Measurements from ENCODE around the gene OTUD7B.

OTUD7B gene

DNA sequence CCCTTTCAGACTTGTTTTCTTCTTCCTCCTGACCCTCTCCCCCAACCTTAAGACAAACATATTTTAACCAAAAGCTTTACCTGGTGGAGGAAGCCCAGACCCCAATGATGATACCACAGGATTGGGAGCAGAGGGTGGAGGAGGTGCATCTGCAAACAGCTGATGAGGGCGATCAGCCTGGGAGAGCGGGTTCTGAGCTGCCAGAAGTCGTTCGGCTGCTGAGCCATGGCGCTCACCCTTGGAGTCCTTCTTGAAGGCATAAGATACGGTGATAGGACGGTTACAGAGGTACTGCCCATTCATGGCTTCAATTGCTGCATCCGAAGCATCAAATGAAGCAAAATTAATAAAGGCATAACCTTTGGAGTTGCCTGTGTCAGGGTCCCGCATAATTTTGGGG, 84.2 kb downstream of the OTUD7B start:
- CTCF ChIA-PET: no interaction called here
- POLR2A ChIA-PET: no interaction called here
- H3K4me3 ChIP-seq (ENCODE audit: low read depth, low read length): peak overlapping the region; percentile 99
- TF ChIP-seq, protein P1, sequence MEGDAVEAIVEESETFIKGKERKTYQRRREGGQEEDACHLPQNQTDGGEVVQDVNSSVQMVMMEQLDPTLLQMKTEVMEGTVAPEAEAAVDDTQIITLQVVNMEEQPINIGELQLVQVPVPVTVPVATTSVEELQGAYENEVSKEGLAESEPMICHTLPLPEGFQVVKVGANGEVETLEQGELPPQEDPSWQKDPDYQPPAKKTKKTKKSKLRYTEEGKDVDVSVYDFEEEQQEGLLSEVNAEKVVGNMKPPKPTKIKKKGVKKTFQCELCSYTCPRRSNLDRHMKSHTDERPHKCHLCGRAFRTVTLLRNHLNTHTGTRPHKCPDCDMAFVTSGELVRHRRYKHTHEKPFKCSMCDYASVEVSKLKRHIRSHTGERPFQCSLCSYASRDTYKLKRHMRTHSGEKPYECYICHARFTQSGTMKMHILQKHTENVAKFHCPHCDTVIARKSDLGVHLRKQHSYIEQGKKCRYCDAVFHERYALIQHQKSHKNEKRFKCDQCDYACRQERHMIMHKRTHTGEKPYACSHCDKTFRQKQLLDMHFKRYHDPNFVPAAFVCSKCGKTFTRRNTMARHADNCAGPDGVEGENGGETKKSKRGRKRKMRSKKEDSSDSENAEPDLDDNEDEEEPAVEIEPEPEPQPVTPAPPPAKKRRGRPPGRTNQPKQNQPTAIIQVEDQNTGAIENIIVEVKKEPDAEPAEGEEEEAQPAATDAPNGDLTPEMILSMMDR (IDR thresholded peaks at IDR 0.05; ENCODE audit: insufficient read depth, low read length, missing control alignments): no peak
- DNase-seq (ENCODE audit: low read depth, low spot score): no peak

DNA sequence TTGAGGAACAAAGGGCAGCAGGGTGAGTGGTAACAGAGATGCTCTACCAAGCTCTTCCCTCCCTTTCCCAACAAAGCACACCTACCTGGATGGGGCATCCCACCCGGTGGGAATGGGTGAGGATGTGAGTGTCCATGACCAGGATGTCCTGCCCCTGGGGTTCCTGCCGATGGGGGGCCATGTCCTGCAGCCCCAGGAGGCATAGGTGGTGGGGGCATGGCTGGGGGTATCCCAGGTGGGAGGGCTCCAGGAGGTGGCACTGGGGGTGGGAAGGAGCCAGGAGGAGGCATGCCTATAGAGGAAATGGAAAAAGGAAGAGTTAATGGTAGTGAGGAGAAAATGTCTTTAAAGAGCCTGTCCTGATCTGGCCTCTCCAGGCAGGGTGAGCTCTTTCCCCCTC, 84.8 kb downstream of the OTUD7B start:
- DNase-seq (ENCODE audit: low read depth, low spot score): no peak
- TF ChIP-seq, protein P1 (IDR thresholded peaks at IDR 0.05; ENCODE audit: insufficient read depth, low read length, missing control alignments): no peak
- ChIA-PET POLR2A (no interaction called here), CTCF (interaction anchor here (1.0 to 1.4 kb wide), 2 partner anchors 14 to 38 kb away, joined by 3 to 4 read pairs; a partner anchor contains a TSS)
- H3K4me3 ChIP-seq (ENCODE audit: low read depth, low read length): no peak overlapping the region; the same call in 1 of the 2 replicates

DNA sequence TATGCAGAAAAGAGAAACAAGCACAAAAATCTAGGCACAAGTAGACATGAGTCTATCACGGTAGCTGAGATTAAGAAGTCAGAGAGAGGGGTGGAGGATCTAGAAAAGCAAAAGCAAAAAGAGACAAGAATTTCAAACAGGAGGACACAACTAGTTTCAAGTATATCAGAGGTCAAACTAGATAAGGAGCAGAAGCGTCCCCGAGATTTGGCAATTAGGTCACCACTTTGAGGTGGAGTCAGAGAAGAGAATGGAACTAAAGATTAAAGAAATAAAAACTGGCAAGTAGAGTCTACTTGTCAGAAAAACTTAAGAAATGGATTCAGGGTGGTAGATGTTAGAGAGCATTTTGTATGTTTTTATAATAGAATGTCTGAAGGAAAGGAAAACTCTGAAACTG, 85.2 kb downstream of the OTUD7B start:
- DNase-seq (ENCODE audit: low read depth, low spot score): no peak
- POLR2A ChIA-PET: no interaction called here
- TF ChIP-seq, protein P1 (IDR thresholded peaks at IDR 0.05; ENCODE audit: insufficient read depth, low read length, missing control alignments): no peak
- H3K4me3 ChIP-seq (ENCODE audit: low read depth, low read length): no peak overlapping the region
- CTCF ChIA-PET: interaction anchor here (1.0 to 1.4 kb wide), 2 partner anchors 15 to 37 kb away, joined by 3 to 4 read pairs; a partner anchor contains a TSS

DNA sequence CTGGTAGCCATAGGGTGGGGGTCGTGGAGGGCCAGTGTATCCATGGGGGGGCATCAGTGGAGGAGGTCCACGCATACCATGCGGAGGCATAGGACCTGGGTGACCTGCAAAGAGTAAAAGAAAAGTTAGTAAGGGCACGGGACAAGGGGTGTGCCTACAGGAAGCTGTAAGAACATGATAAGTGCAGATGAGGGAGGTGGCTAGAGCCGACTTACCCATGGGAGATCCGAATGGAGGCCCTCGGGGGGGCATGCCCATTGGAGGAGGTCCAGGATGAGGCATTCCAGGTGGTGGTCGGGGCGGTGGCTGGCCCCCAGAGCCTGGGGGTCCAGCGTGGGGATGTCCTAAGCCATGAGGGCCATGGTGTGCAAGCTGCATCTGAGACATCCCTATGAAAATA, 86.9 kb downstream of the OTUD7B start:
- no peak overlapping the region for H3K4me3 ChIP-seq (ENCODE audit: low read depth, low read length)
- ChIA-PET POLR2A (no interaction called here), CTCF (interaction anchor here (1.2 kb wide), 1 partner anchor 35 kb away, joined by 4 read pairs; no protein-coding TSS in a partner anchor)
- DNase-seq (ENCODE audit: low read depth, low spot score): no peak
- TF ChIP-seq, protein P1 (IDR thresholded peaks at IDR 0.05; ENCODE audit: insufficient read depth, low read length, missing control alignments): no peak

DNA sequence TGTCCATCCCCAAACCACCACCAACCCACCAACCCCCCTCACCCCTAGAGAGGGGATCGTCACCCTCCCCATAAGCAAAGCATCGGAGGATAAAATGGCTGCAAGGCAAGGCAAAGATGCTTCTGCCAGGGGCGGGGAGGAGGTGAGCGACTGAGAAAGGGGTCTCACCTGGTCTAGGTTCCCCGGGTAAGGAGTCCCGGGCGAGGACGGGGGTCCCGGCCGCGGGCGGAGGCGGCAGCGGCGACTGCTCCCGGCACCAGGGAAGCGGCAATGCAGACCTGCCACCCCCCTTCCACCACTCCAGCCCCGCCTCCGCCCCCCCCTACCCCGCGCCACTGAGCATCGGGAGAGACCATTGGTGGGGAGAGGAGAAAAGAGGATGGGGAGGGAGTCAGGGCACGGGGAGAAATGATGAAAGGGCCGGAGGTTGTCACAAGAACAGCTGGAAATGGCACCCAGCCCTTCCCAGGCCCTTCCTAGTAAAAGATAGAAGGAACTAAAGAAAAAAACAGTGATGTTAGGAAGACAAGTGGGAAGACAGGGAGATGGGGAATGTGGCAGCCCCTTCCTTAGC, 92.9 kb downstream of the OTUD7B start, which contains the start of gene SV2A:
Gene SV2A, minus strand, starts transcription at position 274 of the 574 bp plus-strand sequence. CDS start 4,004 bp downstream, outside the sequence.
- ChIA-PET POLR2A (no interaction called here), CTCF (no interaction called here)
- TF ChIP-seq, protein P1 (IDR thresholded peaks at IDR 0.05; ENCODE audit: insufficient read depth, low read length, missing control alignments): no peak
- H3K4me3 ChIP-seq (ENCODE audit: low read depth, low read length): peak within 1 kb of the TSS; percentile 83
- DNase-seq (ENCODE audit: low read depth, low spot score): no peak

DNA sequence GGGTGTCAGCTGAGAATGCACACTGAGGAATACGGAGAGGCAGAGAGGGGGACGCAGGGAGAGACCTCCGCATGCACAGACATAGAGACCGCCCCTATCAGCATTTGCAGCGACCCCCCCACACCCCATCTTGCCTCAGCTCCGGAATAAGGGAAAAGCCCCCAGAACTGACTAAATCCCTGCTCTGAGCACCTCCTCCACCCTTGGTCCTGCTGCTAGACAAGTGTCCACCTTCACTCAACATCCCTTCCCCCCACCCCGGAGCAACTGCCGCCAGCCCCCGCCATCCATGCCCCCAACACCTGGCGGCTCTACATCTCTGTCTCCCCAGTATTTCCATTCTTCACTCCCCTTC, 93.7 kb downstream of the OTUD7B start:
- ChIA-PET POLR2A (interaction anchor here (1.5 kb wide), 1 partner anchor 29 kb away, joined by 6 read pairs; a partner anchor contains a TSS), CTCF (interaction anchor here (0.8 to 1.3 kb wide), 2 partner anchors 10 to 29 kb away, joined by 3 to 5 read pairs; a partner anchor contains a TSS)
- peak overlapping the region; percentile 83 for H3K4me3 ChIP-seq (ENCODE audit: low read depth, low read length)
- TF ChIP-seq, protein P1 (IDR thresholded peaks at IDR 0.05; ENCODE audit: insufficient read depth, low read length, missing control alignments): no peak
- DNase-seq (ENCODE audit: low read depth, low spot score): no peak

Measured in AG04449 (cell line).